NCI-H1105 treated with DMSO at 0.1 percent for 48 hours (cell line): ENCODE results near the gene MEIOSIN.
A peak's percentile ranks its signal among the peaks of the same experiment; 100 is the strongest.
"Not testable (repeated sequence)": the region's sequence is repeated elsewhere in the genome, so short reads cannot be mapped to it uniquely, and the experiment has no call there.

Experiments
- DNase-seq: peaks from one replicate; lab custom pipeline; 2025; lab: John Stamatoyannopoulos, UW

MEIOSIN gene

GRCh38 chr19:45733160-45733810 is at the start of gene MEIOSIN:
TSS of gene MEIOSIN (plus strand) at chr19:45733439. CDS start at chr19:45735377, 1,938 bp downstream.
- no peak for DNase-seq

- not testable (repeated sequence) for DNase-seq
These were observed 48.2 kb upstream of the MEIOSIN start for GRCh38 chr19:45685045-45685444.

- no peak for DNase-seq
These were observed 45.6 kb upstream of the MEIOSIN start for GRCh38 chr19:45687599-45687998.

- peak; percentile 92 for DNase-seq
These were observed 41.6 kb upstream of the MEIOSIN start, which contains the start of gene SNRPD2 for GRCh38 chr19:45691516-45692186. TSS of gene SNRPD2 (minus strand) at chr19:45691953. CDS start at chr19:45691888, 65 bp downstream.

- peak; percentile 100 for DNase-seq
These were observed 40.8 kb upstream of the MEIOSIN start, which contains the start of gene QPCTL for GRCh38 chr19:45692187-45693105. TSS of gene QPCTL (plus strand) at chr19:45692666. CDS start at chr19:45692704, 38 bp downstream.

- peak; percentile 58 for DNase-seq
These were observed 40.0 kb upstream of the MEIOSIN start for GRCh38 chr19:45693106-45693788.

- DNase-seq = no peak
These were observed 31.6 kb upstream of the MEIOSIN start for GRCh38 chr19:45701676-45702075.

- no peak for DNase-seq
These were observed 28.1 kb upstream of the MEIOSIN start for GRCh38 chr19:45705115-45705514.

- no peak for DNase-seq
These were observed 27.4 kb upstream of the MEIOSIN start for GRCh38 chr19:45705710-45706415.

- DNase-seq = no peak
These were observed 22.7 kb upstream of the MEIOSIN start for GRCh38 chr19:45710356-45711130.

- no peak for DNase-seq
These were observed 21.2 kb upstream of the MEIOSIN start for GRCh38 chr19:45711851-45712698.

- no peak for DNase-seq
These were observed 20.6 kb upstream of the MEIOSIN start for GRCh38 chr19:45712699-45713067.

GRCh38 chr19:45713141-45713540 is 20.1 kb upstream of the MEIOSIN start:
- DNase-seq = no peak

- no peak for DNase-seq
These were observed 18.1 kb upstream of the MEIOSIN start for GRCh38 chr19:45715139-45715538.

- DNase-seq = peak; percentile 14
These were observed 16.7 kb upstream of the MEIOSIN start for GRCh38 chr19:45716359-45717130.

GRCh38 chr19:45717131-45717982 is 15.9 kb upstream of the MEIOSIN start:
- DNase-seq = peak; percentile 99

GRCh38 chr19:45717983-45718650 is 15.1 kb upstream of the MEIOSIN start:
- DNase-seq = no peak
